Hematopoietic multipotent progenitor cell treated with erythropoietin and hydrocortisone succinate and interleukin-3 and kit ligand, for 17 days (in vitro differentiated cells): ENCODE measurements around the gene PLCH1.

ENCODE experiments used
- DNase-seq: peaks from one replicate; pipeline ENCODE4 v3.0.0-alpha.2; 2015; ENCODE audit warnings: low spot score

PLCH1 gene

DNA sequence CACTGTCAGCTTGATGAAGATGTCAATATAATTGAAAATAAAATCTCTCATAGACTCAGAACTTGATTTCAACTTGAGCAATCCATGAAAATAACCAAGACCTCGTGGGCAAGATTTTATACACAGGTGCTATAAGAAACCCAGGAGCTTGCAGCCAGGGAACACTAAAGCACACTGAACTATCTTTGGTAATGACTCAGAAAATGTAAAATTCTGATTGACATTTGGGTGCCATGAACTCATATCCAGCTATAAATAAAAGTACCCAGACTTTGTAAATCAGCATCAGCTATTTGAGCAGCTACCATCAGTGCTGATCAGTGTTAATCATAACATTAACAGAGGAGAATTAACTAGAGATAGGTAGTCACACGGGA lies 61.5 kb downstream of the PLCH1 start:
- no peak for DNase-seq

DNA sequence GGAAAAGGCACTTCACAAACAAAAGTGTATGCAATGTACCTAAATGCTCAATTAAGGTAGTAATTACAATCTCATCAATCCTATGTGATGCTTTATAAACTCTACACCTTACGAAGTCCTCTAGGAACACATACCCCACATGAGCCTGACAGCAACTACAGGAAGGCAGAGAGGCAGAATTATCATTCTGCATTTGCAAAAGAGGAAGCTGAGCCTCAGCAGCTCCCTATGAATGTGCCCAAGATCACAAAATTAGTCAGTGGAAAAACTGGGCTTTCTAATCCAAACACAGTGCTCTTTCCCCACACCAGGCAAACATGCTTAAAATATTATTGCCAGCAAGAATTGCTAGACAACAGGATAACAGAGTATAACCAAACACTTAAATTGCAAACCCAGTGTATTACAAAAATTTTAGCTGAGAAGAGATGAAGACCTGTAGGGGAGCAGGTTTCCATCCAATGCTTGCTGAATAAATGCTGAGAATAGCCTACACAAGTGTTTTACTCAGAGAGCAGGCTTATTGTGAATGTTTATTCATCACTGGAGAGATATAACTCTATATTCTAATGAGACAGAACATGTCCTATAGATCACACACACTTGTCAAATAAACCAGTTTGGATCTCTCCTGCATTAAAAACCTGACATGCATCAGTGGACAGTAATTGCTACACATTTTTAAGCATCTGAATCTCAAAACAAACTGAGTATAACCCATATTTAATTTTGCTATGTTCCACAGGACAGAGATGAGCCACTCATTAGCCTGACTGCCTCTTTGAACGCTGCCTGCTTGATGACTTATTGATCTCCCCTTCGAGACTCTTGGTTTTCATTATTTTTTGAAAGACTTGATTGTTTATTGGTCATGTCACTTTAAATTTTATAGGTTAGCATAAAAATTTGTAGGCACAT lies 62.2 kb downstream of the PLCH1 start:
- DNase-seq = no peak

DNA sequence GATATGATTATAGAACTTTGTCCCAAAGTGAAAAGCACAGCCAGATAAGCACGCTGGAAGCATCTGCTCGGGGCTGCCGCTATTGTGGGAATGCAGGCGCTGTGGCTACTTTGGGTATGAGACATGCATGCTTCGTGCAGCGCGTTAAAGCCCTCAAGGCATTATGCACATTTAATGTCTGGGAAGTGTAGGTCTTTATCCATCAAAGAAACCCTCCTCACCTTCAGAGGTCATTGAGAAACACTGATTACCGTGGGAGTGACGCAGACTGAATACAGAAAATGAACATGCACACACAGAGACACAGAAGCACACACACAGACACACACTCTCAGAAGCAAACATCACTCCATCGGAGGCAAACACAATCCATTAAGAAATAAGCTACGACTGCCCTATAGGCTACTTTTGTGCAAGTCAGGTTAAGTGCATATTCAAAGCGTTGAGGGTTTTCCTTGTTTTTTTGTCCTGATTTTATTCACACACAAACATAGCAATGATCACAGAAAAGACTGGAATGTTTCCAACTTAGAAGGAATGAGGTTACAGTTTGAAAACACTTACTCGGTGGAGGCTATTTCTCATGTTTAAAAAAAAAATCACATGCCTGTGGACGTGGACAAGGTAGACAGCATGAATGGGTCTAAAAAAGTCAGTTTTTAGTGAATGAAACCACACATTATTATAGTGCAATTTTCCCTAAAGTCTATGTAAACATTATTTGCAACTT lies 68.5 kb downstream of the PLCH1 start:
- DNase-seq = no peak

DNA sequence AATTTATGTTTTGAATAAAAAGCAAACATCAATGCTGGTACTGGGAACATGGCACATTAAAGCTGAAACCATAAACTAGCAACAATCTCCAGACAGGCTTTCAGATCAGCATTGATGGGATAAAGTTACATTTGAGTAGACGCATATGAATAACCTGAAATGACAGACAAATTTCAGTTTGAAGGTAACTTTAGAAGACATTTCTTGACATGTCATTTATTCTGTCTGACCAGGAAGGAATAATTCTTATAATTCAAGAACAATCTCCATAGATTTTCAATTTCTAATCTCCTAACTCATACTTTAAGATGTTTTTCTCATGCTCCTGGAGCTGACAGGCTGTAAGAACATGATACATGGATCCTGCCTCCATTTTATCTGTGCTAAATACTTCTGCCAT lies 69.8 kb downstream of the PLCH1 start:
- no peak for DNase-seq

DNA sequence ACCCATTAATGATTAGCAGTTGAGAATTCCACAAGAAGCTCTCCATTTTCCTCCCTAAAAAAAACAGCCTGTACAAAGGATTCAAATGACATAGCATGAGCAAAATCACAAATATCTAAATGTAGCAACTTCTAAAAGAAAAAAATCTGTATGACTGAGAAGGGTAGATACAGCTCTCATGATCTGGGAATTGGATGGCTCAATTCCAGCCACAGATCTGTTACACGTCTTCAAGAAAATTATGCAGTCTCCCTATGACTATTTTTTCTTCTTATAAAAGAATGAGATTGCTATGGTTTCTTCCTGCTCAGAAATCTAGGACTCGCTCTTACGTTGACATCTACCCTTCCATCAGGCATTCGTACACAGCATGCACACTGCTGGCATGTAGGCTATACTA lies 71.5 kb downstream of the PLCH1 start:
- DNase-seq = no peak

DNA sequence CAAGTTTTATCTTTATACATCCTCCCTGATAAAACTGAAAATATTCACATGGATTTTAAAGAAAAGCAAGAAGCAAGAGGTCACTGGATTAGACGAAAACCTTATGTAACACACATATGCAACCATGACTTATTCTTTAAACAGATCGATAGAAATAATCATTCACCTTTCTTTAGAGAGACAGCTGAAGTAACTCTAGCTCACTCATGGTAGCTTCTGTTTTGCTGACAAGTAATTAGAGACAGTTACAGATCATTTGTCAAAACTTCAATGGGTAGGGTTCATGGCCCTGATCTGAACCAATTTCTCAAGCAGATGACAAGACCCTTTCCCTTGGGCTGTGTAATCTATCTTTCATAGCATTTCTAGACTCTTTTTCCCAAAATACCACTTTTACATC lies 74.5 kb downstream of the PLCH1 start:
- DNase-seq = no peak

DNA sequence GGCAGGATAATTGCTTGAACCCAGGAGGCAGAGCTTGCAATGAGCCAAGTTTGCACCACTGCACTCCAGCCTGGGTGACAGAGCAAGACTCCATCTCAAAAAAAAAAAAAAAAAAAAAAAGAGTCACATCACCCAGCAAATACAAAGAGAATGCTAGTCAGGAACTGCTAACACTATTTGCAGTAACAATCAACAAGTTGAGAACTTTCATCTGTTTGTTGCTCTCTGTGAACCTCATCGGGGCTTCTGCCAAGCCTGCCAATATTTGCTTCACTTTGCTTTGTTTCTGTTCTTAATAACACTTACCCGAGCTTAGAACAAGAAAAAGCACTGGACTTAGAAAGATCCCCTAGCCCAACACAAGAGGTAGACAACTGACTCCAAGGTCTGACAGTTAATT lies 76.9 kb downstream of the PLCH1 start:
- no peak for DNase-seq

DNA sequence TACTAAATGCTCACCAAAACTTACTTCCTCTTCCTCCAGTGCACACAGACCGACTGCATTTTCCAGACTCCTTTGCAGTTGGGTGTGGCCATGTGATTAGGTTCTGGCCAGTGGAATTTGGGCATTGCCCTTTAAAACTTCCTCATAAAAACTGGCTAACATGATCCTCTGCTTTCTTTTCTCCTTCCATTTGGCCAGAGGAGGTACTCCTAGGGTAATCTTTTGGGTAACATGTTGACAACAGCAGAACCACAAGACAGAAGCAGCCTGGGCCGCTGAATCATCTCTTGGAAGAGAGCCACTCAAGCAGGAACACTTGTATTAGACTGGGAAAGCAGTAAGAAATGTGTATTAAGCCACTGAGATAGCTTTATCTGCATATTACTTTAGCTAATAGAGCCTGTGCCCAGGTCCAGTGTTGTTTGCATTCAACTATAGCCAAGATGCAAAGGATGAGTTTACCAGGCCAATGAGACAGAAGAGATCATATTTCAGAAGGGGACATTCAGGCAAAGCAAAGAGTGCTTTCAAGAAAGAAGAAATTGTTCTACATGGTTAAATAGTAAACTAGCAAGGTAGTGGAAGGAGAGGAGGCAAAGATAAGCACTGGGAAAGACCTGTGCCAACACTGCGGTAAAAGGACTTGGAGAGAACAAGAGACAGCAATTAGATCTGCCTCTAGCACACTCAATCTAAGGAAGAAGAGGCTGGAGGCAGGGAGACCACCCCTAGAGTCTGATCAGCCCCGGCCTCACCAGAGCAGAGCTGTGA lies 79.8 kb downstream of the PLCH1 start:
- no peak for DNase-seq

DNA sequence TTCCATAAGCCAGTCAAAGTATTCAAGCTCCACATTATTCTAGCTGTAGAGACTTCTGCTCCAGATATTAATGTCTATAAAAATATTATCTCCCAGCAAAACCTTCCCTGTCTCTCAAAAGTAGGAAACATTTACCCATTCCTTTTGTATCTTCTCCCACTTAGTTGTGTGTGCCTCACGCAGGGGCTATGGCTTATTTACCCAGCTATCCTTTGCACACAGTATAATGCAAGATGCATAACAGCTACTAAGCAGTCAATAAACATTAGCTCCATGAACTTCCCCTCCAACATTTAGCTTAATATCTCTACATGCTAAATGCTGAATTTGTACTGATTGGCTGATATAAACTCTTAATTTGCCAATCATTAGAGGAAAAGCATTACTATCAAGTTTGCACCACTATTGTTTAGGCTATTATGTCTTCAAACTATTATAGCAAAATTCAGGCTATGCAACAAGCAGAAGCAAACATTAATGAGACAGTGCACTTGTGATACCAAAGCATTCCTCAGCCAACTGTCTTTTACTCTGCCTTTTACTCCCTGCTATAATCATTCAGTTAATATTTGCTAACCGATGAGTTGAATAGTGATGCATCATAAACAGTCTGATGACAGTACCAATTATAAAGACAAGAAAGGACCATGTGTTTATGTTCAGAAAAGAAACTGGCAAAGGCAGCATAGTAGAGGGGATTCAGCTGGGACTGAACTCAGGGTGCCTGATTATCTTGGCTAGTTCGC lies 81.2 kb downstream of the PLCH1 start:
- DNase-seq = no peak

DNA sequence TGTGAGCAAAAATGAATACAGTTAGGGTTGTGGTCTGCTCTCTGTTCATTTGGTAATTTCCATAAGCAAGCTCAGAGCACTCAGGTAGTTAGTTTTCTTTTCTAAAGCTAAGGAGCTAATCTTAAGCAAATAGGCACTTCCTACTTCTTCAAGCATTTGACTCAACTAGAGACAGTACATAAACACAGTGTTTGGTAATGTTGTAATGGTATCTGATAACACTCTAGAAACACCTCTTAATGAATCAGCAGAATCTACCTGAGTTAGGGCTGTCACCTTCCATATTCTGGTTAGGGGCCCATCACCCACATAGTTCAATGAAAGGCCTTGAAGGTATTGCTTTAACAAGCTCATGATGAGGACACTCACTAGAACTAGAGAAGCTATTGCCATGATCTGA lies 83.1 kb downstream of the PLCH1 start:
- no peak for DNase-seq

DNA sequence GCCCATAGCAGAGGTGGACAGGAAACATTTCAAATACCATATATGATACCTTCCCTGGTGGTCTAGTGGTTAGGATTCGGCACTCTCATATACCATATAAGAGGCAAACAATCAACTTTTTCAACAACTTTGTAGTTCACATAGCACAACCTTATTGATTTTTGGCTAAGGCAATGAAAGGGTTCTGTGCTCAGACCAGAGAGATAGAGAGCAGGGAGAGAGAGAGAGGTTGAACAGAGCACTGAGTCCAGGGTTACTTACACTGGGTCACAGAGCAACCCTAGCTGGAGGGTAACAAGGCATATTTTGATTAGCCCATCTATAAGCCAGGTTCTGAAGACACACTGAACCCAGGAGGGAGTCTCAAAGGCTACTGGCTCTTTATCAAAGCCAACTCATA lies 83.8 kb downstream of the PLCH1 start:
- DNase-seq = no peak

DNA sequence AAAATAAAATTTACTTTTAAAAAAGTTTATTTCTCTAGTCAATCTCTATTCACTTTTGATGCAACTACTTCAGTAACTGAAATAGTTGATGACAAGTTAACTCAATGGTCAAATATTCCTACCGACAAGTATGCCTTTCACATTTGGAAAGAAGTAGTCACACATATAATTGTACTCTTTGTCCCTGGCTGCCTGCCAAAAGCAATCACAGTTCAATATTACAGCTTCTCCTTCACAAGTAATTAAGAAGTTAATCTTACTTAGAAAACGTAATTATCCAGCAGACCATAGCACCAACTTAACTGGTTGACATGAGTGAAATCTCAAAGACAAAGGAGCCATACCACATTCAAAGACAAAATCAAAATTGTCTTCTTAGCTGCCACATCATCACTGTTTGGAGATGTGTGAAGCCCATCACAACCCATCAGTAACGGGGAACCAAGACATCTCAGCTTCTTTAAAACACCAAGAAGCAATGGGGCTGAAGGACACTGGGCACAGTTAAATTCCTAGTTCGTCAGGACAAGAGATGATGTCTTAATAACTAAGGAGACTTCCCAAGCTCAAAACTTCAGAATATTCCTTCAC lies 86.1 kb downstream of the PLCH1 start:
- DNase-seq = no peak

DNA sequence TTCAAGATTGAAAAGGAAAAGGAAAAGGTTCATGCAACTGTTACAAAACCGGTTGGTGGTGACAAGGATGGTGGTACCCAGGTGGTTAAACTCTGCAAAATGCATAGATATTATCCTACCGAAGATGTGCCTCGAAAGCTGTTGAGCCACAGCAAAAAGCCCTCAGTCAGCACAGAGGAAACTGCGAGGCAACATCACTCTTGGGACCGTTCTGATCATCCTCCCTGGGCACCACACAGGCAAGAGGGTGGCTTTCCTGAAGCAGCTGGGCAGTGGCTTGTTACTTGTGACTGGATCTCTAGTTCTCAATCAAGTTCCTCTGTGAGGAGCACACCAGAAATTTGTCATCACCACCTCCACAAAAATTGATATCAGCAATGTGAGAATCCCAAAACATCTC lies 86.9 kb downstream of the PLCH1 start:
- no peak for DNase-seq

DNA sequence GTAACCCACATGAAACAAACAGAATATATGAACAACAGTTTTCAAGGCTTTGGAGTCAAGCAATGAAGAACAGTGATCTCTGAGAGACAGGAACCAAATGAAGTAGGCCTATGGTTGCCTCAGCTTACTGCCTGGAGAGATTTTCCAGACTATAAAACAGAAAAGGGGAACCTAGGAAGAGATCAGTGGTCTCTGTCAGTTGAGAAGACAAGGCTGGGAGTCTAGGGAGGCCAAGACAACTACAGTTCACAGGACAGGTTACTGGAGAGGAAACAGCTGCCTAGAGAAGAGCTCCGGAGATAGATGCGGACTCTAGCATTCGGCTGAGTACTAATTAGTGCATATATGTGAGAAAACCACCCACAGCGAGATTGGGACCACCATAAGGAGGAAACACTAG lies 87.7 kb downstream of the PLCH1 start:
- no peak for DNase-seq

DNA sequence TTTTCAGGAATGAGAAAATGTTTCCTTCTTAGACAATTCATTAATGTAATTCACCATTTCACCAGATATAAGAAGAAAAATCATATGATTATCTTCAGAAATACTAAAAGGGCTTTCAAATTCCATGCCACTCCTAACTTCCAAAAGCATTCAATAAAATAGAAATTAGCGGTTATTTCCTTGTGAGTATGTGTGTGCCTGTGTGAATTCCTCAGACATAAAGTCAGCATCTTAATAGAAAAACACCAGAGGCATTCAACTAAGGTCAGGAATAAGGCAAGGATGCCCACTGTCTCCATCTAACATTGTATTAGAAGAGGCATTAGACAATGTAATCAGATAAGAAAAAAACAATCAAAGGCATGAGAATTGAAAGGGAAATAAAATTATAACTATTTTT lies 88.4 kb downstream of the PLCH1 start:
- DNase-seq = no peak

DNA sequence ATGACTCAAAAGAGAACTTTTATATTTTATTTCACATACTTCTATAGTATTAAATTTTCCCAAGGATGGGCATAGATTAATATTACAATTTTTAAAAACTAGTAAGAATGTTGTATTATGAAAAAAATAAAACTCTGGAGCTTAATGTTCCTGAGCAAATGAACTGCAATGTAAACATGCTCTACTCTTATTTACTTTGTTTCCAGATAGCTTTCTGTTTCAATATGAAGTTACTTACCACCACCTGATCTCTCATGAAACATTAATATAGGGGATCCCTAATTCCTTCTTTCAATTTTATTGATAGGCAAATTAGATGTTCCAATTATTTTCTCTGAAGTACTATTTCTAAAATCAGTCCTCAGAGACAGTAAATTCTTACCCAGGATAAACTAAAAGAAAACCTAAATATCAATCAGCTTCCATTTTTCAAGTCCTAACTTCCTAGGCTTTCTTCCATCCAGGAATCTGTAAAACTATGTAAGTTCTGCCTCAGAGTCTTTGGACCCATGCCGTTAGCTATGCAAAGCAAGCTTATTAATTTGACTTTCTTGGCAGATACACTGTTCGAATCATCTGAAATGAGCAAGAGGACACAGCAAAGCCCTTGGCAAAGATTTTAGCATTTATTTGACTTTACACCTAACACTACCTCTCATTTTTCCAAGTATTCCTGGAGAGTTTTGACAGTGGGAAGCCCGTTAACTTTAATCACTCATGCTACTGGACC lies 93.2 kb downstream of the PLCH1 start:
- no peak for DNase-seq

DNA sequence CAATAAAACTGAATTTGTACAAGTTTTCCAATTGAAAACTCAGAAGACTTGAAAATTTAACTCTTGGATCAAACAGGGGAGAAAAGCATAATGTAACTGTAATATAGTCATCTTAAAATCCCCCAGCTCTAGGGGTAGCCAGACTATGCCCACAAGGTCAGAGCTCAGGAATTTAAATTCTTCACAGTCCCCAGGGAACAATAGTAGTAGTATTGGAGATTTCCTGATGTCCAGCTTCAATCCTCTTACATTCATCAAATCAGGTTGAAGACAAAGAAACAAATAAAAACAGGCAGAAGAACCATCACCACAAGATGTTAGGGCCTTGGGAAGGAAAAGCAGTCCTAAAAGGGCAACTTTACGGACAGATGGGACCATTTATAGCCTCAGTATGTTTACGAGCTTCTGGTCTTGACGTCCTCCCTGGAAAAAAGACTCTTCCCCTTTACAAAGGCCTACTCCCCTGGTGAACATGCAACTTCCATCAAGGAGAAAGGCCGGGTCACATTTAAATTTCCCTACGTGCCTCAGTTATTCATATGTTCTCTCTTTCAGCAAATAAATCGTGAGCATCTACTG lies 96.8 kb downstream of the PLCH1 start:
- no peak for DNase-seq

DNA sequence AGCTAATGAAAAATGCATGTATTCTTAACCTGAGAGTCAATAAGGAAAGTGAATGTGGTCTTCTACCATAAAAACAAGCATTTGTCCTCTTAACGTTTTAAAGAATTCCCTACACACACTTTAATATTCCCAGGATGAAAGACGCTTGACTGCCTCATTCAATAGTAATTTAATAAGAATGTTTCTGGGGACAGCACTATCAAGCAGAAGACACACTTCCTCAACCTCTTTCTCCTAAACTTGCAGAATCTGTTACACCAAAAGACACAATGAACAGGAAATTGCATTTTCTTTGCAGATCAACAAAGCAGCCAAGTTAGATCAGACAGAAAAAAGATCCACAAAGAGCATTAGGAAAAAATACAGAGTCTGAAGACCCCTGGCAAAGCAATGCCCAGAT lies 97.7 kb downstream of the PLCH1 start:
- DNase-seq = no peak

DNA sequence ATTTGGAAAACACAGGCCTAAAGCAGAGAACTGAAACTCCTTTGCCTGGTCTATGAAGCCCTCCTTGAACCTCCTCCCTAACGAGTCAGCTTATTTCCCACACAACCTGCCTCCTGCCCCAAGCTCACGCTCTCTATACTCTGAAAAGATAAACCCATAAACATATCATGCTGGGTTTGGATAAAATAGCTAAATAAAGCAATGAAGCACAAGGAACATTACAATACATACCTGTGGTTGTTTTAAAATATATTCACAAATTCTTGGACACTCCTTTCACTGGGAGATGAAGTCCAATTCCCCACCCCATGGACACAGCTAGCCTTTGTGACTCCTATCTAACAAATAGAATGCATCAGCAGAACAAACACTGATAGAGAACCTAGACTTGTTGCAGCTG lies 98.2 kb downstream of the PLCH1 start:
- DNase-seq = no peak

DNA sequence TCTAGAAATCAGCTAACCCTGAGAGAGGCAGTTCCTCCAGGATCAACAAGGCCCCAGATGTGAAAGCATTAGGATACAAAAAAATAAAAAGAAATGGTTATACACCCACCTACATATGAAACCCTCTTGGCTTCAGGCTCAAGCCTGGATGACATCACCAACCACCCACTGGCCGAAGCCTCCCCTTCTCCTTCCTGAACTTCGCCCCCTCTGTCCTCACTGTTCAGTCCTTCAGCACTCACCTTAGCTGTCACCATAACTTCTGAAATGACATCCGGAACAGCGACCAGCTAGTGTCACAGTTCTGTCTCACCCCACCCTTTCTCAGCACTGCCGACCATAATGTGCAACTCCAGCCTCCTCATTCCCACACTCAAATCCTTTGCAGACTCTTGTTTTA lies 98.7 kb downstream of the PLCH1 start:
- DNase-seq = no peak
